OCI-LY1 (cell line): ENCODE data around the gene ANKH.

ENCODE experiments used
- H2AFZ ChIP-seq: fragments of 200-600 bp; sonication (generic), shearing (Covaris generic); 2 replicates; pipeline ENCODE4 v1.6.0; 2014; ENCODE audit warnings: antibody characterized with exemption, mild to moderate bottlenecking, low read length
- H3F3A ChIP-seq: fragments of 200-600 bp; sonication (generic), shearing (Covaris generic); 2 replicates; pipeline ENCODE4 v1.6.0; 2014; ENCODE audit warnings: mild to moderate bottlenecking, antibody characterized with exemption, low read length, moderate library complexity; ENCODE audit not compliant: insufficient read depth
- H3K27ac ChIP-seq: fragments of 200-600 bp; sonication (generic); 2 replicates; pipeline ENCODE4 v1.5.1; 2014; ENCODE audit warnings: low read length, mixed run types, mild to moderate bottlenecking, low read depth; ENCODE audit not compliant: poor library complexity, severe bottlenecking
- H3K27me3 ChIP-seq: fragments of 200-600 bp; sonication (generic); 2 replicates; pipeline ENCODE4 v1.6.0; 2014; ENCODE audit warnings: antibody characterized with exemption, mild to moderate bottlenecking, low read length, moderate library complexity; ENCODE audit not compliant: insufficient read depth
- H3K36me3 ChIP-seq: fragments of 200-600 bp; sonication (generic); 2 replicates; pipeline ENCODE4 v1.6.1; 2014; ENCODE audit warnings: mild to moderate bottlenecking, antibody characterized with exemption, low read length, moderate library complexity, mixed read lengths; ENCODE audit not compliant: insufficient read depth
- H3K4me1 ChIP-seq: fragments of 200-600 bp; sonication (generic); 2 replicates; pipeline ENCODE4 v1.5.1; 2014; ENCODE audit warnings: mild to moderate bottlenecking, low read length, moderate library complexity; ENCODE audit not compliant: insufficient read depth, severe bottlenecking
- H3K4me2 ChIP-seq: fragments of 200-600 bp; sonication (generic), shearing (Covaris generic); 2 replicates; pipeline ENCODE4 v1.6.1; 2014; ENCODE audit warnings: low read length
- H3K4me3 ChIP-seq: fragments of 200-600 bp; sonication (generic); 2 replicates; pipeline ENCODE4 v1.5.1; 2014; ENCODE audit warnings: low read length, low read depth, mild to moderate bottlenecking, mixed read lengths; ENCODE audit not compliant: poor library complexity, severe bottlenecking
- H3K79me2 ChIP-seq: fragments of 200-600 bp; shearing (Covaris generic); 2 replicates; pipeline ENCODE4 v1.6.1; 2016; ENCODE audit warnings: mixed run types, low read length, mixed read lengths; ENCODE audit not compliant: insufficient read depth
- H3K9ac ChIP-seq: fragments of 200-600 bp; sonication (generic), shearing (Covaris generic); 2 replicates; pipeline ENCODE4 v1.6.1; 2014; ENCODE audit warnings: mild to moderate bottlenecking, low read length, mixed read lengths
- H3K9me2 ChIP-seq: fragments of 200-600 bp; sonication (generic), shearing (Covaris generic); 2 replicates; pipeline ENCODE4 v1.6.1; 2014; ENCODE audit warnings: low read depth, mild to moderate bottlenecking, low read length, mixed read lengths
- H3K9me3 ChIP-seq: fragments of 200-600 bp; shearing (Covaris generic); 2 replicates; pipeline ENCODE4 v1.6.1; 2014; ENCODE audit warnings: low read length, mixed read lengths
- H4K20me1 ChIP-seq: fragments of 200-600 bp; sonication (generic), shearing (Covaris generic); 2 replicates; pipeline ENCODE4 v1.6.0; 2016; ENCODE audit warnings: mild to moderate bottlenecking, low read length; ENCODE audit not compliant: insufficient read depth
- CTCF ChIP-seq: fragments of 200-600 bp; sonication (generic), shearing (Covaris generic); IDR thresholded peaks from 2 replicates; pipeline ENCODE4 v1.5.1; 2017; ENCODE audit warnings: mild to moderate bottlenecking, antibody characterized with exemption, low read length, moderate library complexity, mixed read lengths
- EZH2 ChIP-seq: fragments of 200-600 bp; sonication (generic), shearing (Covaris generic); IDR thresholded peaks from 2 replicates; pipeline ENCODE4 v1.8.0; 2017; ENCODE audit warnings: borderline replicate concordance, mixed run types, mild to moderate bottlenecking, antibody characterized with exemption, low read length, moderate library complexity, mixed read lengths

The ANKH gene

GRCh38 chr5:14752497-14753071 is 119.0 kb downstream of the ANKH start:
- Histone ChIP-seq H4K20me1 (no peaks in the 10 kb centered on the region), H3K4me3 (no peak overlapping the region), H3K4me2 (no peak overlapping the region), H2AFZ (no peak overlapping the region), H3K79me2 (no peaks in the 10 kb centered on the region), H3K36me3 (peaks cover 72% of the 10 kb centered on the region), H3K9me2 (no peaks in the 10 kb centered on the region), H3F3A (no peaks in the 10 kb centered on the region), H3K27me3 (no peaks in the 10 kb centered on the region), H3K4me1 (no peaks in the 10 kb centered on the region), H3K9ac (no peak overlapping the region), H3K27ac (no peak overlapping the region), H3K9me3 (no peaks in the 10 kb centered on the region)
- TF ChIP-seq CTCF: no peak
- TF ChIP-seq EZH2: no peak

GRCh38 chr5:14750712-14751111 is 120.9 kb downstream of the ANKH start:
- H3K79me2 ChIP-seq: no peaks in the 10 kb centered on the region
- no peaks in the 10 kb centered on the region for H3K9me2 ChIP-seq
- no peak overlapping the region for H2AFZ ChIP-seq
- peaks cover 67% of the 10 kb centered on the region for H3K36me3 ChIP-seq
- H3K9me3 ChIP-seq: no peaks in the 10 kb centered on the region
- no peak overlapping the region for H3K4me3 ChIP-seq
- no peak overlapping the region for H3K4me2 ChIP-seq
- TF ChIP-seq CTCF (no peak), EZH2 (no peak)
- H3K4me1 ChIP-seq: peaks cover 8% of the 10 kb centered on the region
- H4K20me1 ChIP-seq: no peaks in the 10 kb centered on the region
- H3K9ac ChIP-seq: no peak overlapping the region
- no peak overlapping the region for H3K27ac ChIP-seq
- no peaks in the 10 kb centered on the region for H3F3A ChIP-seq
- no peaks in the 10 kb centered on the region for H3K27me3 ChIP-seq

- H3K27me3 ChIP-seq: no peaks in the 10 kb centered on the region
- no peak overlapping the region for H3K9ac ChIP-seq
Observed at GRCh38 chr5:14749579-14750101, 121.9 kb downstream of the ANKH start.

More at GRCh38 chr5:14749579-14750101, 121.9 kb downstream of the ANKH start:
- no peaks in the 10 kb centered on the region for H3K79me2 ChIP-seq
- peaks cover 59% of the 10 kb centered on the region for H3K36me3 ChIP-seq
- TF ChIP-seq CTCF (no peak), EZH2 (no peak)
- no peak overlapping the region for H3K27ac ChIP-seq
- H3K9me2 ChIP-seq: no peaks in the 10 kb centered on the region
- H3F3A ChIP-seq: no peaks in the 10 kb centered on the region
- H3K4me3 ChIP-seq: no peak overlapping the region
- H2AFZ ChIP-seq: no peak overlapping the region
- no peaks in the 10 kb centered on the region for H3K9me3 ChIP-seq
- H4K20me1 ChIP-seq: no peaks in the 10 kb centered on the region
- no peak overlapping the region for H3K4me2 ChIP-seq
- H3K4me1 ChIP-seq: peaks cover 19% of the 10 kb centered on the region
